ENCODE data around the gene PSKH1.
A peak's percentile ranks its signal among the peaks of the same experiment; 100 is the strongest.

PSKH1 gene

GRCh38 chr16:67868290-67868689 lies 24.8 kb upstream of the PSKH1 start:
- no peak for DNase-seq

- no peak for DNase-seq
These were observed 23.4 kb upstream of the PSKH1 start for GRCh38 chr16:67869653-67870052.

GRCh38 chr16:67871256-67871655 lies 21.8 kb upstream of the PSKH1 start:
- DNase-seq: no peak

- no peak for DNase-seq
These were observed 20.9 kb upstream of the PSKH1 start for GRCh38 chr16:67872131-67872630.

- DNase-seq: peak; percentile 75
These were observed 20.2 kb upstream of the PSKH1 start, which contains the start of gene EDC4 for GRCh38 chr16:67872631-67873434. Gene EDC4, plus strand, starts transcription at chr16:67873052. Its CDS starts 210 bp downstream, at chr16:67873262.

- DNase-seq: no peak
These were observed 19.4 kb upstream of the PSKH1 start for GRCh38 chr16:67873435-67874370.

GRCh38 chr16:67874372-67874771 lies 18.7 kb upstream of the PSKH1 start:
- DNase-seq: no peak

- no peak for DNase-seq
These were observed 16.0 kb upstream of the PSKH1 start for GRCh38 chr16:67877064-67877463.

- DNase-seq: no peak
These were observed 14.8 kb upstream of the PSKH1 start for GRCh38 chr16:67878232-67878631.

GRCh38 chr16:67878846-67879245 lies 14.2 kb upstream of the PSKH1 start:
- no peak for DNase-seq

GRCh38 chr16:67879462-67879861 lies 13.6 kb upstream of the PSKH1 start:
- no peak for DNase-seq

- no peak for DNase-seq
These were observed 13.1 kb upstream of the PSKH1 start for GRCh38 chr16:67879936-67880335.

GRCh38 chr16:67880584-67880983 lies 12.5 kb upstream of the PSKH1 start:
- DNase-seq: no peak

- DNase-seq: no peak
These were observed 11.4 kb upstream of the PSKH1 start for GRCh38 chr16:67881621-67882161.

- DNase-seq: no peak
These were observed 10.5 kb upstream of the PSKH1 start for GRCh38 chr16:67882374-67883145.

GRCh38 chr16:67883146-67883871 lies 9.7 kb upstream of the PSKH1 start:
- DNase-seq: no peak

- DNase-seq: peak; percentile 43
These were observed 9.2 kb upstream of the PSKH1 start for GRCh38 chr16:67883872-67884261.

- DNase-seq: no peak
These were observed 8.4 kb upstream of the PSKH1 start, which contains the start of gene NRN1L for GRCh38 chr16:67884684-67885083. Gene NRN1L, plus strand, starts transcription at chr16:67884885. Its CDS starts 19 bp downstream, at chr16:67884904.

GRCh38 chr16:67885545-67885944 lies 7.5 kb upstream of the PSKH1 start:
- DNase-seq: no peak

- no peak for DNase-seq
These were observed 7.1 kb upstream of the PSKH1 start for GRCh38 chr16:67885976-67886375.

- no peak for DNase-seq
These were observed 6.7 kb upstream of the PSKH1 start for GRCh38 chr16:67886387-67886786.

GRCh38 chr16:67888331-67888730 lies 4.7 kb upstream of the PSKH1 start:
- DNase-seq: no peak

All from activated gamma-delta T cell (primary cell).